SK-MEL-5 (cell line): ENCODE data around the gene LRRD1. TPM values are rescaled to one million over a fixed set of nuclear protein-coding genes. Genes with fewer than 3 reads are reported as not detected.
A peak's percentile ranks its signal among the peaks of the same experiment; 100 is the strongest.
"Not testable (repeated sequence)": the region's sequence is repeated elsewhere in the genome, so short reads cannot be mapped to it uniquely, and the experiment has no call there.

Experiments
- DNase-seq: peaks from one replicate; pipeline ENCODE4 v3.0.0-alpha.2; 2016; ENCODE audit warnings: low read depth, low spot score
- in situ Hi-C: cut with HindIII; loops from 2 replicates; pipeline ENCODE4 v1.10.0; 2016; ENCODE audit warnings: low sequenced_read_pairs, high pct_unique_total_duplicates, low pct_unique_long_range_greater_than_20kb
- polyA plus RNA-seq, 2 experiments: library from polyadenylated mRNA; depleted of rRNA; stranded (reverse); fragments of >200 nt; gene quantifications; 2 replicates each; pipeline ENCODE4 v1.2.3, GENCODE V29; 2015
- total RNA-seq: library from RNA; depleted of rRNA; stranded (reverse); fragments of >200 nt; shearing (Covaris generic); gene quantifications from 2 replicates; pipeline ENCODE4 v1.2.3, GENCODE V29; 2014; rRNA removed

The LRRD1 gene
- total RNA-seq: not detected in 2 replicates
- 0.14 TPM in 1 of 2 replicates, not detected in the other for polyA plus RNA-seq (2015; cell fraction: cytosol; rRNA removed)
- not detected in 2 replicates for polyA plus RNA-seq (2015; cell fraction: nucleus; rRNA removed)

GRCh38 chr7:92178928-92179924, at the start of gene LRRD1:
Gene LRRD1, minus strand, starts transcription at chr7:92179142. Its CDS starts 13,940 bp downstream, at chr7:92165202.
- DNase-seq: peak; percentile 78
- in situ Hi-C loops: no loop called here

DNA sequence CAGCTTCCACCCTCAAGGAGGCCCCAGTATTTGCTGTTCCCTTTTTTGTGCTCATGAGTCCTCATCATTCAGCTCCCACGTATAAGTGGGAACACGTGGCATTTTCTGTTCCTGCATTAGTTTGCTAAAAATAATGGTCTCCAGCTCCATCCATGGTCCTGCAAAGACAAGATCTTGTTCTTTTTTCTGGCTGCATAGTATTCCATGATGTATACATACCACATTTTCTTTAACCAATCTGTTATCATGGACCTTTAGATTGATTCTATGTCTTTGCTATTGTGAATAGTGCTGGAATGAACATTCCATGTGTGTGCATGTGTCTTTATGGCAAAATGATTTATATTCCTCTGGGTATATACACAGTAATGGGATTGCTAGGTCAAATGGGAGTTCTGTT, 49.8 kb upstream of the LRRD1 start:
- in situ Hi-C loops: no loop called here
- DNase-seq: no peak

GRCh38 chr7:92228100-92228499, 49.2 kb upstream of the LRRD1 start:
- in situ Hi-C loops: no loop called here
- DNase-seq: no peak

DNA sequence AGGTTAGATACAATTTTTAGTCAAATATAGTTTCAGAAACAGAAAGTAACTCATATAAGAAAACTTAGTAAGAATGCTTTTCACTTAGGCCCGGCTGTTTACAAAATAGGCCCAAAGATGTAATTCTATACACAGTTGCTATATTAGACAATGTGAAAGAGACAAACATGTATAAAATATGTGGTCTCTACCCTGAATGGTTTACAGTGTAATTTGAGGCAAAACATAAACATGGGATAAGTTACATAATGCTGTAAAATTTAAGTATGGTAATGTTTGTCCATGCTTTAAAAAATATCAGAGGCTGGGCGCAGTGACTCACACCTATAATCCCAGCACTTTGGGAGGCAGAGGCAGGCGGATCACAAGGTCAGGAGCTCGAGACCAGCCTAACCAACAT, 48.0 kb upstream of the LRRD1 start:
- in situ Hi-C loops: no loop called here
- no peak for DNase-seq

DNA sequence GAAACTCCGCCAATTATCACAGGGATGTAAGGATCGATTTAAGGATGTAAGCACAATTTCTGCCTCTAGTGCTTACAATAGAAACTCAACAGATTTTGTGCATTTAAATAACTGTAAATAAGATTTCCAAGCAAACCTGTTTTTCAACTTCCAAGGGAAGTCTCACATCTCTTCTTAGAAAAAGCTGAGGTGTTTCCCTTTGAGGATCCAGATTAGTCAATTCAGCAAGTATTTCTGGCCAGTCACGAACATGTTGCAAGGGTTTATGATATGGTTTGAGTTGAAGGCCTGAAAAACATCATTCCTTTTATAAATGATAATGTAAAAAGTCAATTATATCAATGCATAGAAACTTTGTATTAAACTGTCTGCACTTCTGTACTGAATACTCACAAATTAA, 42.8 kb upstream of the LRRD1 start:
- in situ Hi-C loops: no loop called here
- DNase-seq: no peak

DNA sequence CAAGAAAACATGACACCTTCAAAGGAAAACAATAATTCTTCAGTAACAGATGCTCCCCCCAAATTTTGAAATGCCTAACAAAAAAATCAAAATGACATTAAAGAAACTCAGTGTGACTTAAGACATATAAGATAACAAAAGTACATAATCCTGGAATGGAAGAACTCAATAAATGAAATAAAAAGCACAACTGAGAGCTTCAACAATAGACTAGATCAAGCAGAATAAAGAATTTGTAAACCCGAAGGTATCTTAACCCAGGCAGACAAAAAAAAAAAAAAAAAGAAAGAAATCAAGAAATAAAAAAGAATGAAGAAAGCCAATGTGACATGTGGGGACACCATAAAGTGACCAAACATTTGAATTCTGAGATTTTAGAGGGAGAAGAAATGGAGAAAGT, 27.7 kb upstream of the LRRD1 start:
- in situ Hi-C loops: no loop called here
- no peak for DNase-seq

DNA sequence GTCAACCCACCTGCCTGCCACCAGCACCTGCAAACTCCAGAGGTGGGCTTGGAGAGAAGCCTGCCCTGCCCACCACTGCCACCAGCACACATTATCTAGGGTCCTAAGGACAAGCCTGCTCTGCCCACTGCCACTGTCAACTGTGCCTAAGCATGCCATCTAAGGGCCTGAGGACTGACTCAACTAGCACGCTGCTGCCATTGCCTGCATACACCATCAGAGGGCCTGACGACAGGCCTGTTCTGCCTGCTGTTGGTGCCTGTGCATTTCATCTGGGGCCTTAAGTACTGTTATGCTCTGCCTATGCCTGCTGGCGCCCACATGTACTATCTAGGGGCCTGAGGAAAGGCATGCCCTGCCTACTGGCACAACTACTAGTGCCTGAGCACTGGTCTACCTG, 27.0 kb upstream of the LRRD1 start:
- in situ Hi-C loops: no loop called here
- no peak for DNase-seq

DNA sequence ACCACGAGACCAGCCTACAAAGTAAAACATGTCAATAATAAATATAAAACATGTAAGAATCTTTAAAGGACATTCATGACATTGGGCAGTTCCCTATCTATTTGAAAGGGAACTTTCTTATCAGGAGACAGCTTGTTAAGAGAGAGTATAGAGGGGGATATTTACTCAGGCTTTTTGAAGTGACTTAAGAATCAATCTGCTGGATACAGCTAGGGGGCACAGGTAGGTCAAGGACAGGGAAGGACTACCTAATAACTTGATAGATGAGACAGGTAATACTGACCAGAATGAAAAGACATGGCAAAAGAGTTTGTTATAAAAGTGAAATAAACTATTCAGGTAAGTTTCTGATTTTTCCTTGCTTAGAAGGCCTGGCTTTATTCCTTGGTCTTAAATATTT, 21.8 kb upstream of the LRRD1 start:
- in situ Hi-C loops: no loop called here
- no peak for DNase-seq

DNA sequence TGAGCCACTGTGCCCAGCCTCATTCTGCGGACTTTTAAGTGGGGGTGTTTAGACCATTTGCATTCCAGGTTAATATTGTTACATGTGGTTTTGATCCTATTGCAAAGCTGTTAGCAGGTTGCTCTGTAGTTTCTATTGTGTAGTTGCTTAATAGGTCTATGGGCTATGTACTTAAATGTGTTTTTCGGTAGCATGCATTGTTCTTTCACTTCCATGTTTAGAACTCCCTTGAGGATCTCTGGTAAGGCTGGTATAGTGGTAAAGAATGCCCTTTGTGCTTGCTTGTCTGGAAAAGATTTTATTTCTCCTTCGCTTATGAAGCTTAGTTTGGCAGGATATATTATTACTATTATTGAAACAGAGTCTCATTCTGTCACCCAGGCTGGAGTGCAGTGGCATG, 13.4 kb upstream of the LRRD1 start:
- DNase-seq: no peak
- in situ Hi-C loops: no loop called here

- DNase-seq, in situ Hi-C loops: not testable (repeated sequence)
Measured at GRCh38 chr7:92189246-92189645, 10.3 kb upstream of the LRRD1 start.

- DNase-seq, in situ Hi-C loops: not testable (repeated sequence)
Measured at GRCh38 chr7:92184294-92184693, 5.4 kb upstream of the LRRD1 start.

GRCh38 chr7:92177362-92177761, 1.6 kb downstream of the LRRD1 start:
- DNase-seq: peak; percentile 87

DNA sequence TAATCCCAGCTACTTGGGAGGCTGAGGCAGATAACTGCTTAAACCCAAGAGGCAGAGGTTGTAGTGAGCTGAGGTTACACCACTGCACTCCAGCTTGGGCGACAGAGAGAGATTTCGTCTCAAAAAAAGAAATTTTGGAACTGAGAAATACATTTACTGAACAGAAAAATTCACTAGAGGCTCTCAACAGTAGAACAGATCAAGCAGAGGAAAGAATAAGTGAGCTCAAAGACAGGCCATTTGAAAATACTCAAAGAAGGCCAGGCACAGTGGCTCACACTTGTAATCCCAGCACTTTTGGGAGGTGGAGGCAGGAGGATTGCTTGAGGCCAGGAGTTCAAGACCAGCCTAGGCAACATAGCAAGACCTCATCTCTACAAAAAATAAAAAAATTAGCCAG, 9.4 kb downstream of the LRRD1 start:
- in situ Hi-C loops, DNase-seq: not testable (repeated sequence)

More at GRCh38 chr7:92177362-92177761, 1.6 kb downstream of the LRRD1 start:
- in situ Hi-C loops: no loop called here

DNA sequence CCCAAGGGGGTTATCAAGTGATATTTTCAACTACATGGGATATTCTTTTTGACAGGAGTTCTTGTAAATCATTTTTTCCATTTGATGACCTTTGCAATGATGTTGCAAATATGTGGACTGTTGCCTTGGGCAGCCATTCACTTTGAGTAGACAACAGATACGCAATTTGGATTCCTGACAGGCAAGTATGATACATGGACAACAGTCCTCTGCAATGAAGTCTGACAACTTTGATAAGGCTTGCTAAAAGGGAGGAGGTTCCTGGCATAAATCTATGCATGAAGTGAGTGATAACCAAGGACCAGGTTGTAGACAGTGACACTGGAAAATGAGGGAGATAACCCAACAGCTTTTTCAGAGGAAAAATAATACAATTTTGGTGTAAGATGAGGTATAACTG, 17.7 kb downstream of the LRRD1 start:
- no peak for DNase-seq
- in situ Hi-C loops: no loop called here

GRCh38 chr7:92158660-92159575, 20.0 kb downstream of the LRRD1 start:
- DNase-seq: no peak
- in situ Hi-C loops: no loop called here

GRCh38 chr7:92156990-92157389, 22.0 kb downstream of the LRRD1 start:
- no peak for DNase-seq
- in situ Hi-C loops: no loop called here

- in situ Hi-C loops: no loop called here
- no peak for DNase-seq
Measured at GRCh38 chr7:92155108-92155739, 23.7 kb downstream of the LRRD1 start.
